Fibroblast of lung (primary cell): Measurements from ENCODE around the gene EIF4H. TPM values are rescaled to one million over a fixed set of nuclear protein-coding genes. Genes with fewer than 3 reads are reported as not detected.

Experiments used
- DNase-seq, 2 donors: peaks; one replicate each; pipeline versions ENCODE4 v3.0.0 to v3.0.0-alpha.2; 2010; ENCODE audit warnings: low read depth in 2 of 2
- H2AFZ ChIP-seq: 2 replicates; pipeline ENCODE4 v1.5.1; 2012; ENCODE audit warnings: low read length, control low read depth, inconsistent platforms
- H3K27ac ChIP-seq: 2 replicates; pipeline ENCODE4 v1.5.1; 2011; ENCODE audit warnings: low read length, control low read depth; ENCODE audit not compliant: insufficient read depth
- H3K27me3 ChIP-seq: 2 replicates; pipeline ENCODE4 v1.5.1; 2011; ENCODE audit warnings: mild to moderate bottlenecking, low read length; ENCODE audit not compliant: control insufficient read depth, insufficient read depth
- H3K36me3 ChIP-seq: 2 replicates; pipeline ENCODE4 v1.5.1; 2011; ENCODE audit warnings: low read length; ENCODE audit not compliant: control insufficient read depth, insufficient read depth
- H3K4me1 ChIP-seq: 2 replicates; pipeline ENCODE4 v1.5.1; 2011; ENCODE audit warnings: low read length; ENCODE audit not compliant: control insufficient read depth, insufficient read depth; ENCODE audit errors: extremely low read depth
- H3K4me2 ChIP-seq: 2 replicates; pipeline ENCODE4 v1.5.1; 2011; ENCODE audit warnings: low read length, control low read depth; ENCODE audit not compliant: insufficient read depth; ENCODE audit errors: extremely low read depth
- H3K4me3 ChIP-seq, 4 experiments: fragments of 200-600 bp in 1 of 4; sonication (generic) in 1 of 4; replicated peaks in 1 of 4; 2 replicates each; pipeline ENCODE4 v1.5.1; 2011 to 2016; ENCODE audit warnings: low read length in 4 of 4, low read depth in 3 of 4, mild to moderate bottlenecking in 3 of 4, control low read depth in 2 of 4, inconsistent platforms in 1 of 4, mixed read lengths in 1 of 4; ENCODE audit not compliant: insufficient read depth in 1 of 4; ENCODE audit errors: control extremely low read depth in 1 of 4
- H3K79me2 ChIP-seq: 2 replicates; pipeline ENCODE4 v1.5.1; 2012; ENCODE audit warnings: mild to moderate bottlenecking, low read length, inconsistent platforms; ENCODE audit not compliant: control insufficient read depth, insufficient read depth
- H3K9ac ChIP-seq: 2 replicates; pipeline ENCODE4 v1.5.1; 2011; ENCODE audit warnings: mild to moderate bottlenecking, low read length, control low read depth; ENCODE audit not compliant: insufficient read depth
- H3K9me3 ChIP-seq: 2 replicates; pipeline ENCODE4 v1.5.1; 2012; ENCODE audit warnings: low read depth, low read length; ENCODE audit not compliant: control insufficient read depth, insufficient read depth
- H4K20me1 ChIP-seq: 2 replicates; pipeline ENCODE4 v1.5.1; 2011; ENCODE audit warnings: low read length; ENCODE audit not compliant: control insufficient read depth, insufficient read depth; ENCODE audit errors: extremely low read depth
- EZH2 ChIP-seq: IDR thresholded peaks from 2 replicates; pipeline ENCODE4 v1.5.1; 2012; ENCODE audit warnings: low read length, control low read depth, mild to moderate bottlenecking; ENCODE audit errors: missing control alignments
- polyA plus RNA-seq, 2 donors: library from polyadenylated mRNA; depleted of rRNA in 1 of 2; stranded (reverse) in 1 of 2; unstranded in 1 of 2; fragments of >200 nt; gene quantifications; 2 replicates each; pipeline ENCODE4 v1.2.1, GENCODE V29; 2011 to 2012; ENCODE audit warnings: missing spikeins in 1 of 2
- total RNA-seq: library from RNA; depleted of rRNA; stranded (reverse); fragments of >200 nt; gene quantifications from 2 replicates; pipeline ENCODE4 v1.2.1, GENCODE V29; 2014
- TF ChIP-seq, protein P1 (sequence below), 2 donors: IDR thresholded peaks in 1 of 2; conservative IDR thresholded peaks in 1 of 2; 1 replicate in 1 of 2; 2 replicates in 1 of 2; pipeline ENCODE4 v1.5.1; 2011 to 2012; ENCODE audit warnings: low read length in 2 of 2, control low read depth in 1 of 2, inconsistent platforms in 1 of 2, low read depth in 1 of 2, mild to moderate bottlenecking in 1 of 2

The EIF4H gene
- total and polyA plus RNA-seq, 2 donors (not counting 1 experiment from before 2014, with no cell fraction given): 292 to 361 TPM

DNA sequence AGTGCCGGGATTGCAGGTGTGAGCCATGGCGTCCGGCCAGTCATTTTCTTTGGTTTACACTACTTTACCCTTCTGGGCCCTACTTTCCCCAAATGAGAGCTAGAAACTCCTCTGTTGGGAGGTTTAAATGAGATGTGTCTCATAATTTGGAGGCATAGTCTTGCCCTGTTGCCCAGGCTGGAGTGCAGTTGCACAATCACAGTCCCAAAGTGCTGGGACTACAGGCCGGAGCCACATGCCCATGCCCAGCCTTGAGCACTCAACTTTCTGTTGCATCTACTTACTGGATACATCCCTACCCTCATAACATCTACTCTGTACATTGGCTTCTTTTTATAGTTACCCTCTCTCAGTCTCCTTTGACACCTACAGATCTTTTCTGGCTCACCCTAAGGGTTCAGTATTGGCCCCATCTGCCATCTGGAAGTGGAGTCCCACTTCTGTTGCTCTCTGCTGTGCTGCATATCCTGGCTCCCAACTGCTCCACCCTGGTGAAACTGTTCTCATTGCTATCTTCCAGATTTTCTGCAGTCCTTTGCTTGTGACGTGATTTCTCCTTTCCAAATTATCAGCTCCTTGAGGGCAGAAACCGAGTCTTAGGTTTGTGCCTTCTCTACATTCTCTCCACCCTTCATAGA is 8.4 kb downstream of the EIF4H start:
- peaks cover 10% of the 10 kb centered on the region for H3K4me1 ChIP-seq
- no peak overlapping the region for H3K9ac ChIP-seq
- no peak overlapping the region for H3K4me3 ChIP-seq
- no peaks in the 10 kb centered on the region for H3K9me3 ChIP-seq
- H3K27ac ChIP-seq: no peak overlapping the region
- no peak for DNase-seq
- H2AFZ ChIP-seq: no peak overlapping the region
- H3K4me2 ChIP-seq: no peak overlapping the region
- no peaks in the 10 kb centered on the region for H3K27me3 ChIP-seq
- peaks cover 100% of the 10 kb centered on the region for H3K79me2 ChIP-seq
- peaks cover 5% of the 10 kb centered on the region for H3K36me3 ChIP-seq
- no peak for TF ChIP-seq EZH2
- TF ChIP-seq, protein P1, sequence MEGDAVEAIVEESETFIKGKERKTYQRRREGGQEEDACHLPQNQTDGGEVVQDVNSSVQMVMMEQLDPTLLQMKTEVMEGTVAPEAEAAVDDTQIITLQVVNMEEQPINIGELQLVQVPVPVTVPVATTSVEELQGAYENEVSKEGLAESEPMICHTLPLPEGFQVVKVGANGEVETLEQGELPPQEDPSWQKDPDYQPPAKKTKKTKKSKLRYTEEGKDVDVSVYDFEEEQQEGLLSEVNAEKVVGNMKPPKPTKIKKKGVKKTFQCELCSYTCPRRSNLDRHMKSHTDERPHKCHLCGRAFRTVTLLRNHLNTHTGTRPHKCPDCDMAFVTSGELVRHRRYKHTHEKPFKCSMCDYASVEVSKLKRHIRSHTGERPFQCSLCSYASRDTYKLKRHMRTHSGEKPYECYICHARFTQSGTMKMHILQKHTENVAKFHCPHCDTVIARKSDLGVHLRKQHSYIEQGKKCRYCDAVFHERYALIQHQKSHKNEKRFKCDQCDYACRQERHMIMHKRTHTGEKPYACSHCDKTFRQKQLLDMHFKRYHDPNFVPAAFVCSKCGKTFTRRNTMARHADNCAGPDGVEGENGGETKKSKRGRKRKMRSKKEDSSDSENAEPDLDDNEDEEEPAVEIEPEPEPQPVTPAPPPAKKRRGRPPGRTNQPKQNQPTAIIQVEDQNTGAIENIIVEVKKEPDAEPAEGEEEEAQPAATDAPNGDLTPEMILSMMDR (conservative IDR thresholded peaks at IDR 0.05 in 1 of 2, IDR thresholded peaks at IDR 0.05 in 1 of 2; ENCODE audit: low read depth in 1 of 2, low read length in 2 of 2): no peak
- H4K20me1 ChIP-seq: peaks cover 6% of the 10 kb centered on the region

DNA sequence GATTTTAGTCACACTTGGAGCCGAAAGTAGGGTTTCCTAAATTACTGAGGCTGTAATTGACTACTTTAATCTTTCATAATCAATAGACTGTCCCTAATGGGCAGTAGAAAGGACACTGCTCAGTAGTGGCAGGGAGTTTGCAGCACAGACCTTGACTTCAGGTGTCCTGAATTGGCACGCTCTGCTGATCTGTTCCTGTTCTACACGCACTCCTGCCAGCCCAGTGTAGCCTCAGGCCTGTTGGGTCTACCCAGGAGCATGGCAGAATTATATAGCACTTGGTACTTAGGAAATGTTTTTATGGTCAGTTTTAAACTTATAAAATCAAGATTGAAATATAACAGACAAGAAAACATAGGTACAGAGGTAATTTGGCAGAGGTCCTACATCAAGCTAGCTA is 9.0 kb downstream of the EIF4H start:
- no peak overlapping the region for H2AFZ ChIP-seq
- no peak overlapping the region for H3K27ac ChIP-seq
- H3K9me3 ChIP-seq: no peaks in the 10 kb centered on the region
- no peaks in the 10 kb centered on the region for H3K27me3 ChIP-seq
- H3K4me3 ChIP-seq: no peak overlapping the region
- H3K9ac ChIP-seq: no peak overlapping the region
- H4K20me1 ChIP-seq: peaks cover 6% of the 10 kb centered on the region
- no peak for DNase-seq
- TF ChIP-seq, protein P1 (conservative IDR thresholded peaks at IDR 0.05 in 1 of 2, IDR thresholded peaks at IDR 0.05 in 1 of 2; ENCODE audit: low read depth in 1 of 2, low read length in 2 of 2): no peak
- no peak for TF ChIP-seq EZH2
- peaks cover 3% of the 10 kb centered on the region for H3K36me3 ChIP-seq
- H3K79me2 ChIP-seq: peaks cover 100% of the 10 kb centered on the region
- H3K4me1 ChIP-seq: peaks cover 11% of the 10 kb centered on the region
- no peak overlapping the region for H3K4me2 ChIP-seq

DNA sequence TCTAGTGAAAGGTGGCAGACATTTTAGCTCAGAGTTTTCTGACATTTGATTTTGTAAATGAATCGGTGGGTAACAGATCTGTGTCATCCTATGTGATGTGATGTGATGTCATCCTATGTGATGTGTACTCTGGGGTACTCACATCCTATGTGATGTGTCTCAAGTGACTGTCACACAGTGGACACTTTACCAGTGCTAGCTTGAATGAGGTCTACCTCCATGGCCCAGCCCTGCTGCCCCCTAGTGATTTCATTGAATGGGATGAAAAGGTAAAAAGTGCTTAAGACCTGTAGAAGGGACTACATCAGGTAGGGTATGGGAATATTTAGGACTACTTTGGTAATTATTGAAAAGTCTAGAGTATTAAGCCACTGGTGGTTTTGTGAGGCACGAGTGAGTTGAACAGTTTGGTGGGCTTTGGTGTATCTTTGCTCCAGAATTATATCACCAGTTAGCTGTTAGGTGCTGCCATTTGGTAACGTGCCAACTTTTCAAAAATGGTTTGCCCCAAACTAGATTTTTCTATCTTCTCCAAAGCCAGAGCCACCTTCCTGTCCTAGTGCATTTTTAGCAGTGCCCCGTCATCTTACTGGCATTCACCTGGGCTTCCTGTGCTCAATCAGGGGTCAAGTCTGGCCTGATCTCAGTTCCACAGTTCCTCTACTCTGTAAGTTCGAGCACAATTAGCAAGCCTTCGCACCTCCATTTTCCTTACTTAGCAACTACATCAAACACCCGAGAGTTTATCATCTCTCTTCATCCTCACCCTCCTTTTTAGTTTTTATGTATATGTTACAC is 9.7 kb downstream of the EIF4H start:
- H4K20me1 ChIP-seq: peaks cover 6% of the 10 kb centered on the region
- H3K9ac ChIP-seq: no peak overlapping the region
- no peaks in the 10 kb centered on the region for H3K27me3 ChIP-seq
- H3K79me2 ChIP-seq: peaks cover 100% of the 10 kb centered on the region
- H2AFZ ChIP-seq: no peak overlapping the region
- H3K4me1 ChIP-seq: peaks cover 13% of the 10 kb centered on the region
- DNase-seq: no peak
- TF ChIP-seq, protein P1 (conservative IDR thresholded peaks at IDR 0.05 in 1 of 2, IDR thresholded peaks at IDR 0.05 in 1 of 2; ENCODE audit: low read depth in 1 of 2, low read length in 2 of 2): peak in 1 of 2 donors; percentile 30
- TF ChIP-seq EZH2: no peak
- no peak overlapping the region for H3K27ac ChIP-seq
- no peak overlapping the region for H3K4me2 ChIP-seq
- no peaks in the 10 kb centered on the region for H3K9me3 ChIP-seq
- H3K36me3 ChIP-seq: peaks cover 1% of the 10 kb centered on the region
- no peak overlapping the region for H3K4me3 ChIP-seq
